Measurements from ENCODE around the gene PPIA.
A peak's percentile ranks its signal among the peaks of the same experiment; 100 is the strongest.

Gene PPIA

DNA sequence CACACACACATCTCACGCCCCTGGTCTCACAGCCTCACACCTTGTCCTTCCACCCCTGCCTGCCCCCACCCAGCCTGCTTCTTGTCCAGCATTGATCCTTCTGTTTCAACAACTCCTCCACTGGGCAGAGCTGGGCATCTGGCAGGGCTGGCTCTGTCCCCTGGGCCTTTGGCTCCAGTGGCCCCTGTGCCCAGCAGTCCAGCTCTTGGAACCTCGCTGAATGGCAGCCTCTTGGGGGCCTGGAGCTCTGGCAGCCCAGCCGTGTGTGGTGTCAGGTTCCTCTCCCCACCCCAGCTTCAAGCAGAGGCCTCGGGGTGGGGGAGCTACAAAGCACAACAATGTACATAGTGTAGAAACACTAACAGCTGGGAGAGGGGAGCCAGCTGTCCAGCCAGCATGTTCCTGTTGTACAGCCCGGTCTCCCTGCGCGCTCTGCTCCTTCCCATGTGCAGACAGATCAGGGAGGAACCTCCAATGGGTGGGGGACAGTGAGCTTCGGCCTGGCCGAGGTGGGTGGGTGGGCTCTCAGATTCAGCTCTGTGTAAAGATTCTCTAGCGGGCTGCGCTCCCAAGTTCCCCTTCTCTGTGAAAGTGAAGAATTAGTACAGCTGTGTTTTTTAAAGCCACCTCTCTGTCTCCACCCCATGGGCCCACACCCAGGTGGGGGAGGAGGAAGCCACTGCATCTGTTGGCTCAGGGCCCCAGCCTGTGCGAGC lies 28.4 kb upstream of the PPIA start:
- Histone ChIP-seq H2AFZ (ENCODE audit: low read depth, low read length) (no peak overlapping the region), H3K4me2 (ENCODE audit: low read length) (no peak overlapping the region), H3K36me3 (replicated peaks; ENCODE audit: low read depth, low read length) (peaks cover 55% of the 10 kb centered on the region), H3K9ac (ENCODE audit: low read length) (no peak overlapping the region), H3K4me1 (ENCODE audit: low read length) (peaks cover 28% of the 10 kb centered on the region), H3K27ac (ENCODE audit: low read length) (0 out of 2 replicates have a peak overlapping the region, but pooled peaks have one; percentile 1), H4K20me1 (ENCODE audit: insufficient read depth, low read length) (peaks cover 6% of the 10 kb centered on the region; the same call in 1 of the 2 replicates), H3K79me2 (ENCODE audit: low read length) (no peaks in the 10 kb centered on the region), H3K4me3 (ENCODE audit: low read length) (no peak overlapping the region), H3K27me3 (ENCODE audit: low read depth, low read length) (no peaks in the 10 kb centered on the region), H3K9me3 (ENCODE audit: insufficient read depth, low read length) (no peaks in the 10 kb centered on the region)
- no peak for TF ChIP-seq EZH2phosphoT487 (IDR thresholded peaks at IDR 0.05; ENCODE audit: low read depth)
- TF ChIP-seq, protein P1, sequence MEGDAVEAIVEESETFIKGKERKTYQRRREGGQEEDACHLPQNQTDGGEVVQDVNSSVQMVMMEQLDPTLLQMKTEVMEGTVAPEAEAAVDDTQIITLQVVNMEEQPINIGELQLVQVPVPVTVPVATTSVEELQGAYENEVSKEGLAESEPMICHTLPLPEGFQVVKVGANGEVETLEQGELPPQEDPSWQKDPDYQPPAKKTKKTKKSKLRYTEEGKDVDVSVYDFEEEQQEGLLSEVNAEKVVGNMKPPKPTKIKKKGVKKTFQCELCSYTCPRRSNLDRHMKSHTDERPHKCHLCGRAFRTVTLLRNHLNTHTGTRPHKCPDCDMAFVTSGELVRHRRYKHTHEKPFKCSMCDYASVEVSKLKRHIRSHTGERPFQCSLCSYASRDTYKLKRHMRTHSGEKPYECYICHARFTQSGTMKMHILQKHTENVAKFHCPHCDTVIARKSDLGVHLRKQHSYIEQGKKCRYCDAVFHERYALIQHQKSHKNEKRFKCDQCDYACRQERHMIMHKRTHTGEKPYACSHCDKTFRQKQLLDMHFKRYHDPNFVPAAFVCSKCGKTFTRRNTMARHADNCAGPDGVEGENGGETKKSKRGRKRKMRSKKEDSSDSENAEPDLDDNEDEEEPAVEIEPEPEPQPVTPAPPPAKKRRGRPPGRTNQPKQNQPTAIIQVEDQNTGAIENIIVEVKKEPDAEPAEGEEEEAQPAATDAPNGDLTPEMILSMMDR (IDR thresholded peaks at IDR 0.05; ENCODE audit: low read depth, low read length) = no peak

DNA sequence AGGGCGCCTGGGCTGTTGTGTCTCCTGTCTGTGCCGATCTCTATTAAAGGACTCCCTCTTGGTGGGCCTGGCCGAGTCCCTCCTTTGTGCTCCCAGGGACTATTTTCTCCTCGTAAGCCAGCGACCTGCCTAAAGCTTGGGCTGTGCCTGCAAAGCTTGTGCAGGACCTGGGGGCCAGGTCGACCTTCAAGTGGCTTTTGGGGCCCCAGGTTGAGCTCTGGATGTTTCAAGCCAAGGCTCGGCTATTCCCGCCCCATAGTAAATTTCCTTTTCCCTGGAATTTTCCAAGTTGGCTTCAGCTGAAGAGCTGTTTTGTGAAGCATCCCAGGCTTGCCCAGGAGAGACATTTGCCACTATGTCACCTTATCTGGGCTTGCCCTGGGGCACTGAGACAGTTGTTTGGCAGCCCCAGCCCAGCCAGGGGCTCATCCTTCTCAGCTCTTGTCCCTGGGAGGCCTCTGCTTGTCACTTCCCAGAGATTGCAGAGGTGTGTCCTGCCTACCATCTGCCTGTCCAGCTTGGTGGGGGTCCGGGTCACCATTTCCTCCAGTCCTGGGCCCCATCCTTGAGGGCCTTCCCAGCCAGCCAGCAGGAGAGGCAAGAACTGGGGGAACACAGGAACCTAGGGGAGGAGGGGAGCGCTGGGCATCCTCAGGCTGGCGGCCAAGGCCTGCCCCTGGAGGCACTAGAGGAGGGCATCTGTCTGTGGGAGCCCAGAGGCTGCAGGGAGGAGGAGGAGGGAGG lies 27.7 kb upstream of the PPIA start:
- no peaks in the 10 kb centered on the region for H3K9me3 ChIP-seq (ENCODE audit: insufficient read depth, low read length)
- H3K4me1 ChIP-seq (ENCODE audit: low read length) = peaks cover 28% of the 10 kb centered on the region
- no peak overlapping the region for H2AFZ ChIP-seq (ENCODE audit: low read depth, low read length)
- H3K79me2 ChIP-seq (ENCODE audit: low read length) = no peaks in the 10 kb centered on the region
- no peak overlapping the region for H3K9ac ChIP-seq (ENCODE audit: low read length)
- H4K20me1 ChIP-seq (ENCODE audit: insufficient read depth, low read length) = peaks cover 6% of the 10 kb centered on the region; the same call in 1 of the 2 replicates
- no peaks in the 10 kb centered on the region for H3K27me3 ChIP-seq (ENCODE audit: low read depth, low read length)
- peaks cover 49% of the 10 kb centered on the region for H3K36me3 ChIP-seq (replicated peaks; ENCODE audit: low read depth, low read length)
- TF ChIP-seq, protein P1 (IDR thresholded peaks at IDR 0.05; ENCODE audit: low read depth, low read length) = no peak
- no peak for TF ChIP-seq EZH2phosphoT487 (IDR thresholded peaks at IDR 0.05; ENCODE audit: low read depth)
- no peak overlapping the region for H3K27ac ChIP-seq (ENCODE audit: low read length)
- H3K4me3 ChIP-seq (ENCODE audit: low read length) = no peak overlapping the region
- H3K4me2 ChIP-seq (ENCODE audit: low read length) = no peak overlapping the region

DNA sequence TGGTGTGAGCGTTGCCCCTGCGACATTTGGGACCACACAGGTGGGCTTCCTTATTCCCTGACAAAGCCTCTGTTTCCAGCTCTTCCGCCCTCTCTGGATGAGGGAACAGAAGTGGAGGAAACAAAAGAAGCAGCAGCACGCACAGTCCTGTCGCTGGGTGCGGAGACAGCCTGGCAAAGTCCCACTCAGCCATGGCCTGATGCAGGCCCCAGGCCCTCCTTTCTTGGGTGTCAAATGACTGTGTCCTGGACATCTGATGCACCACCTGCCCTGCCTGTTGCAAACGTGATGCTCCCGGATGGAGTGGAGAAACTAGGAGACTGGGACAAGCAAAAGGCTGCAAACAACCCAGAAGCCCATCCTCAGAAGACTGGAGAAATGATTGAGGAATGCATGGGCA lies 27.1 kb upstream of the PPIA start:
- Histone ChIP-seq H3K27me3 (ENCODE audit: low read depth, low read length) (no peaks in the 10 kb centered on the region), H3K9me3 (ENCODE audit: insufficient read depth, low read length) (no peaks in the 10 kb centered on the region), H3K79me2 (ENCODE audit: low read length) (no peaks in the 10 kb centered on the region), H3K9ac (ENCODE audit: low read length) (no peak overlapping the region), H3K4me3 (ENCODE audit: low read length) (no peak overlapping the region), H3K4me1 (ENCODE audit: low read length) (peaks cover 28% of the 10 kb centered on the region), H3K36me3 (replicated peaks; ENCODE audit: low read depth, low read length) (peaks cover 44% of the 10 kb centered on the region), H4K20me1 (ENCODE audit: insufficient read depth, low read length) (peaks cover 6% of the 10 kb centered on the region; the same call in 1 of the 2 replicates), H3K4me2 (ENCODE audit: low read length) (no peak overlapping the region), H2AFZ (ENCODE audit: low read depth, low read length) (no peak overlapping the region), H3K27ac (ENCODE audit: low read length) (no peak overlapping the region)
- TF ChIP-seq EZH2phosphoT487 (IDR thresholded peaks at IDR 0.05; ENCODE audit: low read depth) = no peak
- TF ChIP-seq, protein P1 (IDR thresholded peaks at IDR 0.05; ENCODE audit: low read depth, low read length) = no peak

DNA sequence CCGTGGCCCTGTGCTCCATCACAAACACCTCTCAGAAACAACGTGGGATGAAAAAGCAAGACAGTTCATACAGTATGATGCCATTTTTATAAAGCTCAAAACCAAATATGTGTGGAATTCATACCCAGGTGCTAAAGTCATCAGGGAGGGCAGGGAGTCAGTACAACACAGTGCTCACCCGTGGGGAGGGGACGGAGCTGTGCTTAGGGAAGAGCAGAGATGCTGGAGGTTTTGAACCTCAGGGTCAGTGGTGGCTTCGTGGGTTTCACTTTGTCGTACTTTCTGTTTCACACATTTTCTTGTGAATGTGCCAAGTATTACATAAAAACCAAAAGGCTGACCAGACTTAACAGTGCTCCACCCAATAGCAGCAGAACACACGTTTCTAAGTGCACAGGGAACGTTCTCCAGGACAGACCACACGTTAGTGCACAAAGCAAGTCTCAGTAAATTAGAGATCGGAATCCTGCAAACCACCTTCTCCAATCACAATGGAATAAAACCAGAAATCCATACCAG lies 26.6 kb upstream of the PPIA start:
- H3K27me3 ChIP-seq (ENCODE audit: low read depth, low read length) = no peaks in the 10 kb centered on the region
- TF ChIP-seq EZH2phosphoT487 (IDR thresholded peaks at IDR 0.05; ENCODE audit: low read depth) = no peak
- TF ChIP-seq, protein P1 (IDR thresholded peaks at IDR 0.05; ENCODE audit: low read depth, low read length) = no peak
- no peaks in the 10 kb centered on the region for H3K9me3 ChIP-seq (ENCODE audit: insufficient read depth, low read length)
- no peak overlapping the region for H3K27ac ChIP-seq (ENCODE audit: low read length)
- peaks cover 28% of the 10 kb centered on the region for H3K4me1 ChIP-seq (ENCODE audit: low read length)
- H3K4me3 ChIP-seq (ENCODE audit: low read length) = no peak overlapping the region
- H3K79me2 ChIP-seq (ENCODE audit: low read length) = no peaks in the 10 kb centered on the region
- peaks cover 3% of the 10 kb centered on the region; the same call in 1 of the 2 replicates for H4K20me1 ChIP-seq (ENCODE audit: insufficient read depth, low read length)
- H3K9ac ChIP-seq (ENCODE audit: low read length) = no peak overlapping the region
- H2AFZ ChIP-seq (ENCODE audit: low read depth, low read length) = no peak overlapping the region
- H3K36me3 ChIP-seq (replicated peaks; ENCODE audit: low read depth, low read length) = peaks cover 39% of the 10 kb centered on the region
- H3K4me2 ChIP-seq (ENCODE audit: low read length) = no peak overlapping the region

Measured in OCI-LY3 (cell line).